Gastroesophageal sphincter (tissue), 3 donors: ENCODE data around the gene CHRNB2.

Experiments
- CTCF ChIP-seq, 4 experiments: fragments of 200-600 bp in 2 of 4; fragments of 450-650 bp in 2 of 4; sonication (generic) in 1 of 4; IDR thresholded peaks; one replicate each; pipeline ENCODE4 v1.5.1; 2017 to 2019; ENCODE audit warnings: antibody characterized with exemption in 4 of 4, mild to moderate bottlenecking in 2 of 4, moderate library complexity in 2 of 4
- EP300 ChIP-seq: sonication (generic); formaldehyde crosslinking; IDR thresholded peaks from one replicate; pipeline ENCODE4 v1.6.1; 2017; ENCODE audit warnings: antibody characterized with exemption, mild to moderate bottlenecking
- POLR2A ChIP-seq, 2 donors: fragments of 450-650 bp; IDR thresholded peaks; one replicate each; pipeline ENCODE4 v1.6.1; 2017; ENCODE audit warnings: antibody characterized with exemption in 2 of 2, mild to moderate bottlenecking in 2 of 2, moderate library complexity in 1 of 2
- POLR2AphosphoS5 ChIP-seq: sonication (generic); formaldehyde crosslinking; IDR thresholded peaks from one replicate; pipeline ENCODE4 v1.6.1; 2017; ENCODE audit warnings: antibody characterized with exemption

- TF ChIP-seq EP300 (no peak), POLR2A (IDR thresholded peaks at IDR 0.05) (no peak), CTCF (IDR thresholded peaks at IDR 0.05) (no peak), POLR2AphosphoS5 (no peak)
These were observed 9.9 kb downstream of the CHRNB2 start for GRCh38 chr1:154577346-154578057.
